C4-2B (cell line): ENCODE data around the gene LCN15.

Source experiments
- ZFX ChIP-seq: fragments of 450-650 bp; IDR thresholded peaks from 2 replicates; pipeline ENCODE4 v1.6.1; 2017
- TF ChIP-seq, protein P1 (sequence below): fragments of 450-650 bp; conservative IDR thresholded peaks from 2 replicates; pipeline ENCODE4 v1.5.1; 2017; ENCODE audit warnings: mild to moderate bottlenecking

DNA sequence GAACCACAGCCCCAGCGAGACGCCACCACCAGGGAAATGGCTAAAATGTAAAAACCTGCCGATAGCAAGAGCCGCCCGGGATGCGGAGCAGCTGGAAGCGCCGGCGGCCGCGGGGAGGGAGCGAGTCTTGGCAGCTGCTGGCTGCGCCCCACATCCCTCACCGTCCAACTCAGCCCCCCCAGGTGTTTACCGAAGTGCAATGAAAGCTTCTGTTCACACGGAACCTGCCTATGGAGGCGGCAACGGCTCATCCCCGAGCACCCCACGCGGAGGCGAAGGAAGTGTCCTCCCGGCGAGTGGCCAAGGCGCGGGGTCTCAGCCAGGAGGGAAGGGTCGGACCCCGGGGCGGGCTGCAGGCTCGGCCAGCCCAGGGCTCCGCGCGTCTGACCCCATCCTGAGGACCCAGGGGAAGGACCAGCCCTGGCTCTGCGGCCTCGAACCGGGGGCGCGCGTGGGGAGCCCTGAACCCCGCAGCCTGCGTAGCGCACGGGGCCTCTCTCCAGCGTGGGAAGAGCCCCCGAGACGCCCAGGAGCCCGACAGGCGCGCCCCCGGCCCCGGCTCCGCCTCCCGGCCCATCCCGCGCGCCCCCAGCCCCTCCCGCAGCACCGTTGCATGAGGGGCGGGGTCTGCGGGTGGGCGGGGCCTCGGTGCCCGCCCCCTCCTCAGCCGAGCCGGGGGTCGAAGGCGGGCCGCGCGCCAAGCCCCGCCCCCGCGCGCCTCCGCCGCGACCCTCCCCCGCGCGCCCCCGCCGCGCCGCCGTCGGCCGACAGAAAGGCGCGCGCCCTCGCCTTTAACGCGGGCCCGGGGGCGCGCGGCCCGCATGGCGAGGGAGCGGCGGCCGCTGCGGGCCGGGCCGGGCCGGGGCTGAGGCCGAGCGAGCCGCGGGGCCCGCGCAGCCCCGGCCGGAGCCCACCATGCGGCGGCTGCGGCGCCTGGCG, 52.3 kb downstream of the LCN15 start, which contains the start of gene DIPK1B:
- TF ChIP-seq, protein P1, sequence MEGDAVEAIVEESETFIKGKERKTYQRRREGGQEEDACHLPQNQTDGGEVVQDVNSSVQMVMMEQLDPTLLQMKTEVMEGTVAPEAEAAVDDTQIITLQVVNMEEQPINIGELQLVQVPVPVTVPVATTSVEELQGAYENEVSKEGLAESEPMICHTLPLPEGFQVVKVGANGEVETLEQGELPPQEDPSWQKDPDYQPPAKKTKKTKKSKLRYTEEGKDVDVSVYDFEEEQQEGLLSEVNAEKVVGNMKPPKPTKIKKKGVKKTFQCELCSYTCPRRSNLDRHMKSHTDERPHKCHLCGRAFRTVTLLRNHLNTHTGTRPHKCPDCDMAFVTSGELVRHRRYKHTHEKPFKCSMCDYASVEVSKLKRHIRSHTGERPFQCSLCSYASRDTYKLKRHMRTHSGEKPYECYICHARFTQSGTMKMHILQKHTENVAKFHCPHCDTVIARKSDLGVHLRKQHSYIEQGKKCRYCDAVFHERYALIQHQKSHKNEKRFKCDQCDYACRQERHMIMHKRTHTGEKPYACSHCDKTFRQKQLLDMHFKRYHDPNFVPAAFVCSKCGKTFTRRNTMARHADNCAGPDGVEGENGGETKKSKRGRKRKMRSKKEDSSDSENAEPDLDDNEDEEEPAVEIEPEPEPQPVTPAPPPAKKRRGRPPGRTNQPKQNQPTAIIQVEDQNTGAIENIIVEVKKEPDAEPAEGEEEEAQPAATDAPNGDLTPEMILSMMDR, result no peak
- no peak for TF ChIP-seq ZFX
